Adipocyte (in vitro differentiated cells): ENCODE measurements around the gene CHST11.

Experiments used
- DNase-seq: peaks from one replicate; pipeline ENCODE4 v3.0.0-alpha.2; 2015; ENCODE audit warnings: low read depth
- H3K27me3 ChIP-seq: replicated peaks from 2 replicates; pipeline ENCODE4 v1.7.0; 2013; ENCODE audit warnings: mild to moderate bottlenecking, low read length, moderate library complexity; ENCODE audit not compliant: control insufficient read depth, insufficient read depth
- H3K36me3 ChIP-seq: 2 replicates; pipeline ENCODE4 v1.7.0; 2013; ENCODE audit warnings: low read length, mild to moderate bottlenecking, moderate library complexity; ENCODE audit not compliant: control insufficient read depth, insufficient read depth, severe bottlenecking
- H3K4me1 ChIP-seq: 2 replicates; pipeline ENCODE4 v1.7.0; 2013; ENCODE audit warnings: mild to moderate bottlenecking, low read length, moderate library complexity; ENCODE audit not compliant: control insufficient read depth, insufficient read depth
- H3K4me3 ChIP-seq: 2 replicates; pipeline ENCODE4 v1.7.0; 2013; ENCODE audit warnings: mild to moderate bottlenecking, low read length, moderate library complexity
- H3K9ac ChIP-seq: 2 replicates; pipeline ENCODE4 v1.7.0; 2013; ENCODE audit warnings: mild to moderate bottlenecking, low read length, moderate library complexity
- H3K9me3 ChIP-seq: 2 replicates; pipeline ENCODE4 v1.7.0; 2013; ENCODE audit warnings: mild to moderate bottlenecking, low read length, moderate library complexity; ENCODE audit not compliant: control insufficient read depth

The CHST11 gene

GRCh38 chr12:104619305-104619704, 162.6 kb downstream of the CHST11 start:
- Histone ChIP-seq H3K9me3 (no peaks in the 10 kb centered on the region), H3K4me3 (no peak overlapping the region), H3K4me1 (peaks cover 27% of the 10 kb centered on the region)

GRCh38 chr12:104620837-104621531, 164.2 kb downstream of the CHST11 start:
- H3K9ac ChIP-seq, result no peak overlapping the region
- no peaks in the 10 kb centered on the region for H3K36me3 ChIP-seq
- H3K4me3 ChIP-seq, result no peak overlapping the region
- no peak for DNase-seq
- no peaks in the 10 kb centered on the region for H3K9me3 ChIP-seq
- H3K4me1 ChIP-seq, result peaks cover 12% of the 10 kb centered on the region
- no peaks in the 10 kb centered on the region for H3K27me3 ChIP-seq

More at GRCh38 chr12:104619305-104619704, 162.6 kb downstream of the CHST11 start:
- Histone ChIP-seq H3K36me3 (no peaks in the 10 kb centered on the region), H3K9ac (no peak overlapping the region), H3K27me3 (no peaks in the 10 kb centered on the region)
- DNase-seq, result no peak

- no peaks in the 10 kb centered on the region for H3K36me3 ChIP-seq
- H3K4me1 ChIP-seq, result peaks cover 10% of the 10 kb centered on the region
- H3K27me3 ChIP-seq, result no peaks in the 10 kb centered on the region
- no peaks in the 10 kb centered on the region for H3K9me3 ChIP-seq
- no peak overlapping the region for H3K4me3 ChIP-seq
- no peak overlapping the region for H3K9ac ChIP-seq
- DNase-seq, result no peak
Observed at GRCh38 chr12:104622928-104623327, 166.2 kb downstream of the CHST11 start.

GRCh38 chr12:104623883-104624282, 167.1 kb downstream of the CHST11 start:
- Histone ChIP-seq H3K9me3 (no peaks in the 10 kb centered on the region), H3K27me3 (no peaks in the 10 kb centered on the region), H3K36me3 (no peaks in the 10 kb centered on the region), H3K4me1 (peaks cover 10% of the 10 kb centered on the region), H3K9ac (no peak overlapping the region), H3K4me3 (no peak overlapping the region)
- no peak for DNase-seq

GRCh38 chr12:104624529-104624928, 167.8 kb downstream of the CHST11 start:
- peaks cover 10% of the 10 kb centered on the region for H3K4me1 ChIP-seq
- no peak for DNase-seq
- no peaks in the 10 kb centered on the region for H3K36me3 ChIP-seq
- no peaks in the 10 kb centered on the region for H3K27me3 ChIP-seq
- no peaks in the 10 kb centered on the region for H3K9me3 ChIP-seq
- H3K9ac ChIP-seq, result no peak overlapping the region
- H3K4me3 ChIP-seq, result no peak overlapping the region

- H3K36me3 ChIP-seq, result no peaks in the 10 kb centered on the region
- H3K9me3 ChIP-seq, result no peaks in the 10 kb centered on the region
- no peak overlapping the region for H3K4me3 ChIP-seq
- H3K4me1 ChIP-seq, result peaks cover 11% of the 10 kb centered on the region
- no peaks in the 10 kb centered on the region for H3K27me3 ChIP-seq
- H3K9ac ChIP-seq, result no peak overlapping the region
- DNase-seq, result no peak
Observed at GRCh38 chr12:104626069-104626837, 169.5 kb downstream of the CHST11 start.

- no peak overlapping the region for H3K9ac ChIP-seq
- H3K27me3 ChIP-seq, result no peaks in the 10 kb centered on the region
- H3K4me1 ChIP-seq, result peaks cover 12% of the 10 kb centered on the region
- no peaks in the 10 kb centered on the region for H3K36me3 ChIP-seq
- no peak for DNase-seq
- no peak overlapping the region for H3K4me3 ChIP-seq
- no peaks in the 10 kb centered on the region for H3K9me3 ChIP-seq
Observed at GRCh38 chr12:104627231-104627989, 170.7 kb downstream of the CHST11 start.

- no peak overlapping the region for H3K4me3 ChIP-seq
- DNase-seq, result no peak
- H3K27me3 ChIP-seq, result no peaks in the 10 kb centered on the region
- H3K36me3 ChIP-seq, result no peaks in the 10 kb centered on the region
- no peaks in the 10 kb centered on the region for H3K9me3 ChIP-seq
- no peak overlapping the region for H3K9ac ChIP-seq
- H3K4me1 ChIP-seq, result peaks cover 14% of the 10 kb centered on the region
Observed at GRCh38 chr12:104627990-104628830, 171.5 kb downstream of the CHST11 start.

GRCh38 chr12:104628831-104629135, 172.0 kb downstream of the CHST11 start:
- no peak overlapping the region for H3K4me3 ChIP-seq
- H3K9ac ChIP-seq, result no peak overlapping the region
- H3K27me3 ChIP-seq, result no peaks in the 10 kb centered on the region
- no peaks in the 10 kb centered on the region for H3K36me3 ChIP-seq
- H3K9me3 ChIP-seq, result no peaks in the 10 kb centered on the region
- no peak for DNase-seq
- H3K4me1 ChIP-seq, result peaks cover 19% of the 10 kb centered on the region

- no peaks in the 10 kb centered on the region for H3K36me3 ChIP-seq
- H3K9me3 ChIP-seq, result no peaks in the 10 kb centered on the region
- peaks cover 20% of the 10 kb centered on the region for H3K4me1 ChIP-seq
- H3K4me3 ChIP-seq, result no peak overlapping the region
- no peaks in the 10 kb centered on the region for H3K27me3 ChIP-seq
- no peak for DNase-seq
- H3K9ac ChIP-seq, result no peak overlapping the region
Observed at GRCh38 chr12:104630230-104630670, 173.5 kb downstream of the CHST11 start.
